Measurements from ENCODE around the gene EGFLAM. TPM values are rescaled to one million over a fixed set of nuclear protein-coding genes. Genes with fewer than 3 reads are reported as not detected.

Gene EGFLAM
- total and polyA plus RNA-seq, 2 donors (not counting 3 experiments of a cell fraction or from before 2014, with no cell fraction given): 1.2 to 2.7 TPM

DNA sequence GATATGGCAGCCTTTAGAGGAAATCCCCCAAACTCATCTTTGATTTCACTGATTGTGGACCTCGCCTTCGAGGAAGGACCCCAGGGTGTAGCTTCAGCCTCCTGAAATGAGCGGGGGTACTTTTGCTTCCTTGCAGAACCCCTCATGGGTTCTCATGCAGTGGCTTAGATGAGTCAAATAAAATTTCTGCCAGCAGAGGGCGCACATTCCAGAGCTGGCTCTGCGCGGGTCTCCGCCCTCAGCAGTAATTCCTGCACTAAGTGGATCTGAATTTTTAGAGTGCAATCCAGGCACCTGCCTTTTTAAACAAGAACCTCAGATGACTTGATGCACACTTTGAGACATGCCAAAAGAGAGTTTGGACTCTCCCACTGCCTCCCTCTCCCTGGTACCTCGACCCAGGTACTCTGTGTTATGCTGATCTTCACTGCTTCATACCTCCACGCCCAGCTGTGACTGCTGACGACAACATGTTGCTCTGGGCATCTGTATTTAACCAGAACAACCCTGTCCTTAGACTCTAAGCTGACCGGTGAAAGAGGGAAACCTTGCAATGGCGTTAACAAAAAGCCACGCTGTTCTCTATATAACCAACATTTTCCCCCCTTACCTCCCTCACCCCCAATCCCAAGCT, 7.3 kb downstream of the EGFLAM start:
- H3K4me2 ChIP-seq (ENCODE audit: insufficient read depth, low read length): no peak overlapping the region
- POLR2A ChIA-PET: no interaction called here
- no peaks in the 10 kb centered on the region for H3K9me3 ChIP-seq (replicated peaks; ENCODE audit: control insufficient read depth, insufficient read depth, low read length)
- no peaks in the 10 kb centered on the region for H3K36me3 ChIP-seq (ENCODE audit: control insufficient read depth in 2 of 2, extremely low read depth in 1 of 2, insufficient read depth in 2 of 2, low read length in 2 of 2)
- CTCF ChIA-PET: interaction anchor here (0.6 to 6.7 kb wide), 27 partner anchors 8 to 853 kb away, joined by 3 to 124 read pairs (median 4); no protein-coding TSS in a partner anchor
- no peaks in the 10 kb centered on the region for H3K79me2 ChIP-seq (ENCODE audit: control insufficient read depth, insufficient read depth, low read length)
- H3K27ac ChIP-seq (ENCODE audit: insufficient read depth, low read depth, low read length): no peak overlapping the region
- DNase-seq (ENCODE audit: low read depth, low spot score) (peak; percentile 56), FAIRE-seq (peak; percentile 79)
- dilution Hi-C loops (cut with MboI; ENCODE audit: extremely low pct_ligation_motif_present, low sequenced_read_pairs): no loop called here
- no peak overlapping the region for H3K9ac ChIP-seq (replicated peaks; ENCODE audit: extremely low read depth, insufficient read depth, low read length)
- no peaks in the 10 kb centered on the region for H4K20me1 ChIP-seq (replicated peaks; ENCODE audit: control insufficient read depth, extremely low read depth, insufficient read depth, low read length)
- H2AFZ ChIP-seq (ENCODE audit: low read depth, low read length): no peak overlapping the region
- H3K4me1 ChIP-seq (ENCODE audit: control insufficient read depth, extremely low read depth, insufficient read depth, low read length): no peaks in the 10 kb centered on the region
- no peaks in the 10 kb centered on the region for H3K9me1 ChIP-seq (replicated peaks; ENCODE audit: control insufficient read depth, extremely low read depth, insufficient read depth, low read length)
- TF ChIP-seq POLR2AphosphoS5 (IDR thresholded peaks at IDR 0.05; ENCODE audit: insufficient read depth, low read depth, low read length) (no peak), CTCF (IDR thresholded peaks at IDR 0.05; ENCODE audit: extremely low read depth in 1 of 2, insufficient read depth in 1 of 2, low read depth in 1 of 2, low read length in 2 of 2) (peak; percentile 73 to 78), POLR2A (IDR thresholded peaks at IDR 0.05; ENCODE audit: low read depth, low read length) (no peak), FOS (IDR thresholded peaks at IDR 0.05; ENCODE audit: borderline replicate concordance, insufficient read depth, low read length) (no peak), GATA2 (IDR thresholded peaks at IDR 0.05; ENCODE audit: insufficient read depth, insufficient read length, low read depth, low read length) (no peak), MYC (IDR thresholded peaks at IDR 0.05; ENCODE audit: low read depth, low read length) (no peak), EZH2 (IDR thresholded peaks at IDR 0.05; ENCODE audit: borderline replicate concordance, low read depth, low read length, severe bottlenecking) (no peak)
- TF ChIP-seq, protein P1, sequence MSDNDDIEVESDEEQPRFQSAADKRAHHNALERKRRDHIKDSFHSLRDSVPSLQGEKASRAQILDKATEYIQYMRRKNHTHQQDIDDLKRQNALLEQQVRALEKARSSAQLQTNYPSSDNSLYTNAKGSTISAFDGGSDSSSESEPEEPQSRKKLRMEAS (IDR thresholded peaks at IDR 0.05; ENCODE audit: insufficient read depth, insufficient read length): no peak
- peaks cover 19 to 26% of the 10 kb centered on the region in 2 experiments for H3K27me3 ChIP-seq (ENCODE audit: control insufficient read depth in 2 of 2, insufficient read depth in 2 of 2, low read length in 2 of 2)
- no peak overlapping the region for H3K4me3 ChIP-seq (replicated peaks in 1 of 3; ENCODE audit: insufficient read depth in 1 of 3, low read depth in 1 of 3, low read length in 3 of 3)
- no TSS peak for BruUV-seq (replicated peaks)
- intact Hi-C loops (cut with micrococcal nuclease): loop anchor here (5.0 kb wide), 1 partner anchor 402 kb away; no protein-coding TSS in a partner anchor
